Pancreas (tissue), 10 donors: ENCODE data around the gene ZBED2. TPM values are rescaled to one million over a fixed set of nuclear protein-coding genes. Genes with fewer than 3 reads are reported as not detected.

Experiments used
- ATAC-seq, 4 donors: fragments of 200-7000 bp; cut with Tn5 transposase; one replicate each; pipeline versions ENCODE4 v1.8.0 to v1.9.1; 2020; ENCODE audit warnings: mild to moderate bottlenecking in 4 of 4, moderate library complexity in 4 of 4
- DNase-seq, 6 donors: peaks; one replicate each; pipeline ENCODE4 v3.0.0-alpha.2; 2020
- FAIRE-seq: peaks from 2 replicates; lab custom pipeline; 2012; peaks lifted over from hg19 to GRCh38; lab: Jason Lieb, UNC
- H3K27ac ChIP-seq, 4 donors: fragments of 200-600 bp; sonication (generic); 1 replicate in 3 of 4; 2 replicates in 1 of 4; pipeline versions ENCODE4 v1.5.0 to v1.8.0; 2020
- H3K27me3 ChIP-seq, 4 donors: fragments of 200-600 bp; one replicate each; pipeline ENCODE4 v1.8.0; 2021
- H3K36me3 ChIP-seq, 3 donors: fragments of 200-600 bp; sonication (generic) in 1 of 3; one replicate each; pipeline versions ENCODE4 v1.5.0 to v1.8.0; 2020 to 2021
- H3K4me1 ChIP-seq, 3 donors: fragments of 200-600 bp; one replicate each; pipeline ENCODE4 v1.8.0; 2021
- H3K4me3 ChIP-seq, 4 donors: fragments of 200-600 bp; sonication (generic) in 2 of 4; one replicate each; pipeline versions ENCODE4 v1.5.0 to v1.8.0; 2020 to 2021
- H3K9me3 ChIP-seq, 4 donors: fragments of 200-600 bp; one replicate each; pipeline ENCODE4 v1.8.0; 2021
- CTCF ChIP-seq, 4 donors: fragments of 200-600 bp; sonication (generic) in 3 of 4; IDR thresholded peaks; one replicate each; pipeline versions ENCODE4 v1.5.0 to v1.8.0; 2021; ENCODE audit warnings: antibody characterized with exemption in 4 of 4
- WGBS, 2 donors: extraction: QIAGEN DNeasy Blood & Tissue Kit; methylation state at CpG; one replicate each; pipeline ENCODE4 v1.1.7; 2013; 5-methylcytosine and 5-hydroxymethylcytosine counted together
- intact Hi-C, 3 donors: fragments of 100-400 bp; cut with DNase I; formaldehyde crosslinking; loops; one replicate each; pipeline versions ENCODE4 v1.11.1 to v1.14.2; 2022
- polyA plus RNA-seq, 2 donors: library from polyadenylated mRNA; stranded (reverse); fragments of 200-250 nt; gene quantifications; one replicate each; pipeline ENCODE4 v1.2.3, GENCODE V29; 2013
- total RNA-seq, 6 donors: library from RNA; stranded (reverse); fragmentation: NEBNext Ultra II Directional in 4 of 6; extraction: Animal tissue kit (Norgen Biotek cat#: 25700) in 4 of 6; gene quantifications; one replicate each; pipeline versions ENCODE4 v1.2.1 to v1.2.4, GENCODE V29; 2021 to 2023
- donor health status: healthy with polysubstance abuse.
- donor health status: DM: no; HTN: no; CAD: no; lungs with moderate emphysema.
- donor health status: DM: no; HTN: no; CAD: no.
- donor health status: control.
- donor health status: control.
- donor health status: Bipolar disorder and iron deficiency.
- donor health status: DM: yes; HTN: yes; CAD: no.
- donor health status: DM: no; HTN: no; CAD: no.
- donor health status: DM: no; HTN: no; CAD: no.
- donor health status: DM: yes; HTN: yes; CAD: no.

ZBED2 gene
- total and polyA plus RNA-seq, 8 donors, result 0.02 to 0.22 TPM; not detected in 6

- H3K36me3 ChIP-seq, result no peaks in the 10 kb centered on the region
- WGBS, 2 donors, result 84 to 92% methylated on average over 5 of the region's 5 CpGs
- ATAC-seq (no peak), DNase-seq (no peak), FAIRE-seq (no peak)
- intact Hi-C loops, result no loop called here
- no peak for TF ChIP-seq CTCF (IDR thresholded peaks at IDR 0.05)
- H3K9me3 ChIP-seq, result no peaks in the 10 kb centered on the region
- H3K27ac ChIP-seq, result no peak overlapping the region
- no peaks in the 10 kb centered on the region for H3K27me3 ChIP-seq
- no peak overlapping the region for H3K4me3 ChIP-seq
- no peaks in the 10 kb centered on the region for H3K4me1 ChIP-seq
Observed at GRCh38 chr3:111579495-111579894, 15.7 kb downstream of the ZBED2 start.

GRCh38 chr3:111578867-111579266 lies 16.3 kb downstream of the ZBED2 start:
- intact Hi-C loops, result no loop called here
- TF ChIP-seq CTCF (IDR thresholded peaks at IDR 0.05), result no peak
- Histone ChIP-seq H3K27ac (no peak overlapping the region), H3K36me3 (no peaks in the 10 kb centered on the region), H3K4me3 (no peak overlapping the region), H3K9me3 (no peaks in the 10 kb centered on the region), H3K4me1 (no peaks in the 10 kb centered on the region), H3K27me3 (no peaks in the 10 kb centered on the region)
- 88 to 93% methylated on average over 4 of the region's 4 CpGs for WGBS, 2 donors
- FAIRE-seq (no peak), ATAC-seq (no peak), DNase-seq (no peak)

- whole genome bisulfite sequencing, 2 donors, result 75 to 83% methylated on average over 4 of the region's 4 CpGs
- Histone ChIP-seq H3K27ac (no peak overlapping the region), H3K4me3 (no peak overlapping the region), H3K9me3 (no peaks in the 10 kb centered on the region), H3K4me1 (no peaks in the 10 kb centered on the region), H3K36me3 (no peaks in the 10 kb centered on the region), H3K27me3 (no peaks in the 10 kb centered on the region)
- ATAC-seq (peak in 3 of 4 donors; percentile 62 to 78 (median 73)), FAIRE-seq (no peak), DNase-seq (no peak)
- intact Hi-C loops, result no loop called here
- TF ChIP-seq CTCF (IDR thresholded peaks at IDR 0.05), result no peak
Observed at GRCh38 chr3:111577798-111578685, 17.1 kb downstream of the ZBED2 start.

- WGBS, 2 donors, result 10 to 13% methylated on average over 1 of the region's 1 CpG
- Histone ChIP-seq H3K4me3 (no peak overlapping the region), H3K27ac (no peak overlapping the region), H3K4me1 (no peaks in the 10 kb centered on the region), H3K27me3 (no peaks in the 10 kb centered on the region), H3K9me3 (no peaks in the 10 kb centered on the region), H3K36me3 (no peaks in the 10 kb centered on the region)
- no peak for TF ChIP-seq CTCF (IDR thresholded peaks at IDR 0.05)
- no peak for ATAC-seq
- no peak for DNase-seq
- no peak for FAIRE-seq
- intact Hi-C loops, result no loop called here
Observed at GRCh38 chr3:111577113-111577512, 18.0 kb downstream of the ZBED2 start.

- DNase-seq (no peak), FAIRE-seq (no peak), ATAC-seq (no peak)
- Histone ChIP-seq H3K9me3 (no peaks in the 10 kb centered on the region), H3K4me1 (no peaks in the 10 kb centered on the region), H3K4me3 (no peak overlapping the region), H3K27me3 (no peaks in the 10 kb centered on the region), H3K27ac (no peak overlapping the region), H3K36me3 (no peaks in the 10 kb centered on the region)
- no peak for TF ChIP-seq CTCF (IDR thresholded peaks at IDR 0.05)
- intact Hi-C loops, result no loop called here
- WGBS, 2 donors, result 91 to 97% methylated on average over 6 of the region's 6 CpGs
Observed at GRCh38 chr3:111571907-111572460, 23.2 kb downstream of the ZBED2 start.
